T-helper 22 cell (primary cell): ENCODE data around the gene RPL29.

Source experiments
- DNase-seq: peaks from one replicate; pipeline ENCODE4 v3.0.0-alpha.2; 2020; ENCODE audit warnings: low read depth

RPL29 gene

DNA sequence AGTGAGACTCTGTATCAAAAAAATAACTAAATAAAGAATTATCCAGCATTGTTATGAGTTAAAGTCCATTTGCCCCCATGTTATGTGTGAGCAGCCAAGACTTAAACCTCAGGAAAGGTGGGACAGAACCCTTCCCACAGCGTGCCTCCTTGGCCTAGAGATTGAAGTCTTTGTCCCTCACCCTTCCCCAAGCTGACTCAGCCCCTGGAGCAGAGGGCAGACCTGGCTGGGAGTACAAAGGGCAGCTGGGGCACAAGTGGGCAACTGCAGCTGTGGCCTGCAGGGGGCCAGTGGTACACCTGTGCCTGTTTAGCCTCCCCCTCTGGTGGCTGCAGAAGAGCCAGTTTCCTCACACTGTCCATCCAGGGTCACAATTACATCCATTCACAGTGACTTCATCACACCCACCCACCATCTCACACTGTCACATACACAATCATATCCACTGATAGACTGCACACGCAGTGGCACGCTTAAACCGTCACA is 13.3 kb downstream of the RPL29 start:
- no peak for DNase-seq

DNA sequence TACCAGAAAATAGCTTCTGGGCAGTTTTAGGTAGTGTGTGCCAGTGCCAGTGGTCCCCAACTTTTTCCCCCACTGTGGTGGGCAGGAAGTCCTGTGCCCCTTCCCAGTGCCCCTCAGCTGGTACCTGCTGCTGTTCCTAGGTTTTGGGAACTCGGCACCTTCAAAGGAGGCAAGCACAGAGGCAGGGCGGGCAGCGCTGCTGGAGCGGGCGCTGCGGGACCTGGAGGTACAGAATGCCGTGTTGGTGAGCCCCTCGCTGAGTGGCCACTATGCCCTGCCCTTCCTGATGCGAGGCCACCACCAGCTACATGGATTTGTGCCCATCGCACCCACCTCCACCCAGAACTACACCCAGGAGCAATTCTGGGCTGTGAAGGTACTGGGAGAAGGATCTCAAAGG is 15.4 kb downstream of the RPL29 start:
- no peak for DNase-seq

DNA sequence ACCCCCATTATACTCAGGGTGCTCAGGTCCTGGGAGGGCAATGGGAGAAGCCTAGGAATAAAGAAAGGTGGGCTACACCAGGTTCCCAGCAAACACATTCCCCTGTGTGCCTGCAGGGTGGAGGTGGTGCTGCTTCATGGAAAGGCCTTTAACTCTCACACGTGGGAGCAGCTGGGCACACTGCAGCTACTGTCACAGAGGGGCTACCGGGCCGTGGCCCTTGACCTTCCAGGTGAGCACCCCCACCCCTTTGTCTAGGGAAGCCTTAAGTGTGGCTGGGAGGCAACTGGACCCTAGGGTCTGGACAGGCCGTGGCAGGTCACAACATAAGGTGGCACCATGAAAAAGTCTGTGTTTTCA is 17.6 kb downstream of the RPL29 start:
- no peak for DNase-seq

DNA sequence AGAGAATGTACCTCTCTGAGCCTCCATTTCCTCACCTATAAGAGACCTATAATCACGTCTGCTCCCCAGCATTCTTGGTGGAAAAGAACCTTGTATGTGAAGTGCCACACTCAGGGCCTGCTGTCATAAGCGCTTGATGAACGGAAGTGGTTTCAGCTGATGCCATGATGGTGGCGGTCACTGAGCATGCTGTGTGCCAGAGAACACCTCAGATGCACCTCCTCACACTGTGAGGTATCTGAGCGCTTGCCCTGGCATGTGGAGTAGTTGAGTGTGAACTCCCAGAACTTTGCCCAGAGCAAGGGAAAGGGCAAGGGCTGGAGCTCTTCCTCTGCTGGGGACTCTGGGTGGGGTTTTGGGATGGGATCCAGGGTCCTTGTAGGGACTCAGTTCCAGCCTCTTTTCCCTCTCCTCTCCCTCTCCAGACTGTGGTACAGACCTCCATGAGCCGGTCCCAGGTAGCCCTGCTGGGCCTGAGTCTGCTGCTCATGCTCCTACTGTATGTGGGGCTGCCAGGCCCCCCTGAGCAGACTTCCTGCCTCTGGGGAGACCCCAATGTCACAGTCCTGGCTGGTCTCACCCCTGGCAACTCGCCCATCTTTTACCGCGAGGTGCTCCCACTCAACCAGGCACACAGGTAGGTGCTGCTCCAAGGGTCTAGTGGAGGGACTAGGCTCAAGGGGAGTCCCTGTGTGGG is 18.1 kb downstream of the RPL29 start:
- DNase-seq = no peak

DNA sequence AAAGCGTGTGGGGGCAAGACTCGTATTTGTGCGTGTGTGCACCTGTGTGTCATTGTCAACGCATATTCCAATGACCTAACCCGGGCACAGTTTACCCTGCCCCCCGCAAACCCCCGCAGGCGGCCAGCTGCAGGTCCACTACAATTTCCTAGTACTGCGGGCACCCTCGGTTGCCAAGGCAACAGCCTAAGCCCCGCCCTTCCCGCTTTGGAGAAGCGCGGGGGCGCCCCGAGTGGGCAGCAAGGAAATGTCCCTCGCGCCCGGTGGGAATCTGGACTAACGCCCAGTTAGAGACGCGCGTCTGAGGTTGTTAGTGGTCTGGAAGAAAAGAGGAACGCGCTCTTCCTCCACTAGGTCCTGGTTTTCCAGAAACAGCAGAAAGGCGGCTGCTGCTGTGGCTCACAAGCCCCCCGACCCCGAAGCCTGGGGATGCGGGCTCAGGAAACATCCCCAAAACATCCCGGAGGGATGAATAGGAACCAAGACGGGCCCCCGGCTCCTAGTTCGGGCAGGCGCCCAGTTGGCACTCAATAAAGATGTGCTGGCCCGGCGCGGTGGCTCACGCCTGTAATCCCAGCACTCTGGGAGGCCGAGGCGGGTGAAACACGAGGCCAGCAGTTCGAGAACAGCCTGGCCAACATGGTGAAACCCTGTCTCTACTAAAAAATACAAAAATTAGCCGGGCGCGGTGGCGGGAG is 19.7 kb downstream of the RPL29 start:
- no peak for DNase-seq

DNA sequence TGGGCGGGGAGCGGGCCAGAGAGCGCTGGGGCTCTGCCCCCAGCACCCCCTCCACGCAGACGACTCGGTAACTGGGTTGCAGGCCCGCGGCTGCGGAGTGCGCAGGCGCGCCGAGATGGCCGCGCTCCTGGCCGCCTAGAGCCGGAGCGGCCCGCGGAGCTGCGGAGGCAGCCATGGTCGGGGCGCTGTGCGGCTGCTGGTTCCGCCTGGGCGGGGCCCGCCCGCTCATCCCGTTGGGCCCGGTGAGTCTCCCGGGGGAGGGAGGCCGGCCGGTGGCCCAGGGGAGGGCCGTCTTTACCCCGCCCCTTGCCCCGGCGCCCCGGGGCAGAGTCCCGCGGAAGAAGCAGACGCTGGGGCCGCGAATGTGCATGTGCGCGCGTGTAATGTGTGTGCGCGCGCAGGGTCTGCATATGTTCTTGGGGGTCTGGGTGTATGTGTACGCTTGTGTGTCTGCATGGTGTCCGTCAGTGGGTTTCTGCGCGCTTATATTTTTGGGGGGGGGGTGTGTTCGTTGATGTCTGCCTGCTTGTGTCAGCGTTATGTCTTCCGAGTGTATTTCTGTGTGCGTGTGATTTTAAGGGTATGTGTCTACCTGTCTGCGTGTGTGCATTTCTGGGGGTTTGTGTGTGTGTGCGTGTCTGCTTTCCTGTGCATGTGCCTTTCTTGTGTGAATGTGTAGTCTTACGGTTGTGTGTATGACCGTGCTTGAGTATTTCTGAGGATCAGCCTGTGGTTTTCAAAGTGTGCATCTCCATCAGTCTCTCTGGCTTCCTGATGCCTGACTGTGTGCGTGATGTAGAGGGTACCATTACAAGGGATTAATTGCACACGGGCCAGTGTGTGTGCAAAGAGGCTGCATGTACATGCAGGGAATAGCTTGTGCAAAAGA is 20.5 kb downstream of the RPL29 start, which contains the start of gene ABHD14A:
ABHD14A (plus strand) TSS at position 102 of the 889 bp plus-strand sequence; CDS start at position 174, 72 bp downstream.
- peak; percentile 74 for DNase-seq

DNA sequence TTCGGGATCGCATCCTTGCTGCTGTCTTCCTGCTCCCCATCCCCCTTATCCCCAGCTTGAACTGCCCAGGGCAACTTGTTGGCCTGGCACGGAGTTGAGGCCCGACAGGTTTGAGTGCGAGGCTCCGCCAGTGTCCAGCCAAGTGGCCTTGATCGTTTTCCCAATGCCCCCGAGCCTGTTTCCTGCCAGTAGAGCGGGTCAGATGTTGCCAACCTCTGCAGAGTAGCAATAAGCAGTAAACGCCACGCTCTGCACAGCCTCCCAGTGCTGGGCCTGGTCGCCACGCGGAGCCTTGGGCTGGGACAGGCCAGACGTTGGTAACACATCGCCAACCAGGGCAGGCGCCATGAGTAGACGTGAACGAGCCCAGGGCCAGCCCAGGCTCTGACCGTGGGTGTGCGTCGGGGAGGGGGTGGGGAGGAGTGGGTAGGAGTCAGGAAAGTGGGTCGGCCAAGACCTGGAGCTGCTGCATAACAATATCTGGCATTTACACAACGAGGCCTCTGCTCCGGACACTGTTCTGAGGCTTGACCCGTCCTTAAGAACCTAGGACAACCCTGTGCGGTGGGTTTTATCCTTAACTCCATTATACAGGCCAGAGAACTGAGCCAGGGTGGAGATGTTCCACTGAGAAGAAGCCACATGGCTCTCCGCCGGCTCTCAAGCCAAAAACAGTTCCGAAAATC is 21.3 kb downstream of the RPL29 start:
- no peak for DNase-seq

DNA sequence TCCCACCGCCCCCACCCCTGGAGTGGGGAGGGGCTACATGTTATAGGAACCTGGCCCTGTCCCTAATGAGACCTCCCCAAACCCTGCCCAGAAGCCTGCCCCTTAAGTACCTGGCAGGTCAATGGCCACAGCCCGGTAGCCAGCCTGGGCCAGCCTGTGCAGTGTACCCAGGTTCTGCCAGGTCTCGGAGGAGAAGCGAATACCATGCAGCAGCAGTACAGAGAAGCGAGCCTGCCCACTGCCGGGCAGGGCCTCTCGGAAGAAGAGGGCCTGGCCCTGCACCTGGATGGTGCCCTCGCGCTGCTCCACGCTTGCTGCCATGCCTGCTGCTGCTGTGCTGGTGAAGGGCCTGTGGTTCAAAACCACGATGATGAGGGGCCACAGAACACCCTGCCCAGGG is 24.3 kb downstream of the RPL29 start:
- DNase-seq = no peak

DNA sequence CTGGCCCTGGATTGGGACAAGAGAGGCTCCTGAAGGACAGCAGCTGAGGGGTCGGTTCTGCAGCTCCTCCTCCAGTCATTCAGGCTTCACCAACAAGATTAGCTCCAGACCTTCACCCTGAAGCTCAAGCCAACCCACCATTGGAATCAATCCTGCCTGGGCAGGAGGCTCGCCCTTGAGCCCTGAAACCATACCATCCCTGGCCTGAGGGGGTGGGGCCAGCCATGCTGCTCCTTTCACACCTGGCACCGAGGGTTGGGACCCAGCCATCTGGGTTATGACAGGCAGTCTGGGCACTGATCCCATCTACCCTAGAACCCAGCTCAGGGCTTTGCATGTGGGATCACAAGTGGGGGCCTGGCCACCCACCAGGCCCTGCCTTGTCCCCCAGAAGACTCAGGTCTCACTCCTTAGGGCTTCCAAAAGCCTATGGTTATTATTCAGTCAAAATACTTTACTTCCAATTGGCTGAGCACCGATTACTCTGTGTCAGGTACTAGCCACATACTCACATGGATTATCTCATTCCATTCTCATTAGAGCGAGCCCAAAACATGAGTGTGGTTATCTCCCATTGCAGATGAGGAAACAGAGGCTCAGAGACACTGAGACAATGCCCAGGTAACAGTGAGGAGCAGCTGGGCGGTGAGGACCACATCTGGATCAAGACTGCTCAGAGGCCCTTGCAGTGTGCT is 24.9 kb downstream of the RPL29 start:
- DNase-seq = no peak

DNA sequence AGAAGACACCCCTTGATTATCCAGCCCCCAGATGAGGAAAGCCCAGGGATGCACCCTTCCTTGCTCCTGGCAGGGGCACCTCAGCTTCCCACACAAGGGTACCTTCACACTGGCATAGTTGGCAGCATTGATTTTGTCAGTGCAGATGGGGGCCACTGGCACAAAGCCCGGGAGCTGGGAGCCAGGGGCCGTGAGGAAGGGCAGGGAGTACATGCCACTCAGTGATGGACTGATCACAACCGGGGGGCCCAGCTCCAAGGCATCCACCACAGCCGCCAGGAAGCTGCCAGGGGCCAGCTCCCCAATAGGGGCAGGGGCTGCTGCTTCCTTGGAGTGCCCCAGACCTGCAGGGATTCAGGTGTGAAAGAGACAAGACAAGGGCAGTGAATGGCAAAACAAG is 25.9 kb downstream of the RPL29 start:
- DNase-seq = no peak

DNA sequence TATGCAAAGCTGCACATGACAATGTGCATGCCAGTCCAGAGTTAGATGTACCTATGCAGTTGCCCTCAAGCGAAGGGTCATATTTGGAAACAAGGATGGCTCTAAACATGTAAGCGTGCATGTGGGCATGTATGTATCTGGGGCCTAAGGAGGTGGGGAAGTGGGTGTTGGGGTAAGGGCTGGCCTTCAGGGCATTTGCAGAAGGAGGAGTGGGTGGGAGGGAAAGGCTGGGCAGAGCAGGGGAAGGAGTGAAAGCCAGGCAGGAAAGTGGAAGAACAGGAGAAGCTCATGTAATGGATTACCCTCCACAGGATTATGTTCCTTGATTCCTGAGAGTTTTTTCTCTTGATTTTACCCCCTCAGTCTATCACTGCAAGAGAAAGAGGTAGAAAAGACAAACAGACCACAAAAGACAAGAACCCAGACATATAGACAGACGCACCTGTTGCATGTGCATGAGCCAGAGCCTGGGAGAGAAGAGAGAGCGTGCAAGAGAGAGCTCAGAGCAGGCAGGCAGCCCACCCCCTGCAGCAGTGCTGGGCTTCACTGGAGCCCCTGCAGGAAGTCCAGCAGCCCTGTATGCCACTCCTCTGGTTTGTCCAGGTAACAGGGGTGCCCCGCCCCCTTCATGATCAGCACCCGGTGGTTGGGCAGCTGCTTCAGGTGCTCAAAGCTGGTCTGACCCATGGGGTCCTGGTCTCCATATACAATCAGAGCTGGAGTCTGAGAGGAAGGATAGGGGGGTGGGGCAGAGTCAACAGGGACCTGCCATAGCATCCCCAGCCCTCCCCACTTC is 26.6 kb downstream of the RPL29 start:
- DNase-seq = no peak

DNA sequence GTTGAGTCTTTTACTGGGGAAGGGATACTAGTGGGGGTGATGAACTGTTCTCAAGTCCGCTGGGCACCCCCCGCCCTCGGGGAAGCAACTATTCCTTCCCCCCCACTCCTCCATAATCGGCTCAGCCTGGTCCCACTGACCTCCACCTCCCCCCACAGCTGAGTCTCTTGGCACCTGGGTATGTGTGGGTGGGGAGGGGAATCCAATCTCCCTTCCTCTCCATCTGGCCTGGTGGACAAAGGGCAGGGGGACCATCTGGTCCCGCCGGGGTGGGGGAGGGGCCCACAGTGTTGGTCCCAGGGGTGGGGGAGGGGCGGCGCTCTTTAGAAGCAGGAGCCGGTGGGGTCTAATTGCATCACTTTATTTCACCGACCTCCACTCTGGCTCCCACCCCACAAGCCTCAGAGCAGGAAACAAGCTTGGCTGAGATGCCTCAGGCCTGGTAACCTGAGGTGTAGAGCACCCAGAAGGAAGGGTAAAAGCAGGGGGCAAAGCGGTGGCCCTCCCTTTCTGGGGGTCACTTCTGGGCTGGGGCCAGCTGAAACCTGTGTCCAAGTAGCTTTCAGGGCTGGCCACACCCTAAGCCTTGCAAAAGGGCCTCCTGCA is 27.4 kb downstream of the RPL29 start:
- DNase-seq = no peak

DNA sequence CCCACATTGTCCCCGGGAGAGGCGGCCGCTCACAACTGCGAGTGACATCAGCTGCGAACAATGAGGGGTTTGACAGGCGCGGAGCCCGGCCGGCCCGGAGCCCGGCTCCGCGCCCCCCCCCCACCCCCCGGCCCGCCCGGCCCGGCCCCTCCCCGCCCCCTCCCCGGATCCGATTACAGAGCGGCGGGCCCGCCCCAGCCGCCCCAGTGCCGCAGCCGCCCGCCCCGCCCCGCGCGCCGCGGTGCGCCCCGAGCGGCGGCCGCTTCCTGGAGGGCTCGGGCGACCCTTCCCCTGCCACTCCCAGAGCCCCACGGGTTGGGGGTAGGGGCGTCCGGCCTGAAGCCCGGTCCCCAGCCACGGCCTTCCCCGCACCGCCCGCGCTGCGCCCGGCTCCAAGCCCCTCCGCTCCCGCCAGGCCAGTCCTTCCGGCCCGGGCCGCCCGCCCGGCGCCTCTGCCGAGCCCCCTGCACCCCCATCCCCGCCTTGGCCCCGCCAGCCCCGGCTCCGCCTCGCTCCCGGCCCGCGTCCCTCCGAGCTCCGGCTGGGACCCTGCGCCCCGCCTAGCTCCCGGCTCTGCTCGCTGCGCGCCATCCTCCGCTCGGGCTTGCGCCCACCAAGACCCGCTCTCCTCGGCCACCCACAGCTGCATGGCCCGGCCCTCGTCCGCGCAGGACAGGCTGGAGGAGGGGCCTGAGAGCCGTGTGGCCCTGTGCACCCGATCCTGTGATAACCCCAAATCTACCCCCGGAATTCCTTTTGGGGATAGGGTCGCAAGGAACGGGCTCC is 28.1 kb downstream of the RPL29 start, which contains the start of gene PCBP4:
PCBP4 (minus strand) TSS at position 71 of the 786 bp plus-strand sequence. CDS start 6,214 bp downstream, outside the sequence.
- peak; percentile 30 for DNase-seq

DNA sequence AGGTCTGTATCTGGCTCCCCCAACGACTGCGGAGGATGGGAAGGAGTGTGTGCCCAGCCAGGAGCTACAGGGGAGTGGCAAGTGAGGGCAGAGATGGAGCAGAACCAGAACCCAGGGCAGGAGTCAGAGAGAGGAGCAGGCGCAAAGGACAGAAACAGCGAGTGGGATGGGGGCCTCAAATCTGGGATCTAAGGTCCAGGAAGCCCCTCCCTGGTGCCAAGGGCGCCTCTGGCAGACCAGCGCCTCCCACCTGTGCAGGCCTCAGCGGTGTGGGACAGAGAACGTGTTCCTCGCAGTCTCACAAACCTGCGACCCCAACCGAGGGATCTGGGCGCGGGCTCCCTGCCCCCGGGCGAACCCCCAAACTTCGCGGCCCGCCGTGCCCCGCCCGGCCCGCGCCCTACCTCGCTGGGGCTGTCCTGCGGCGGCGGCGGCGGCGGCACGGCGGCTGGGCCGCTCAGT is 28.7 kb downstream of the RPL29 start:
- no peak for DNase-seq

DNA sequence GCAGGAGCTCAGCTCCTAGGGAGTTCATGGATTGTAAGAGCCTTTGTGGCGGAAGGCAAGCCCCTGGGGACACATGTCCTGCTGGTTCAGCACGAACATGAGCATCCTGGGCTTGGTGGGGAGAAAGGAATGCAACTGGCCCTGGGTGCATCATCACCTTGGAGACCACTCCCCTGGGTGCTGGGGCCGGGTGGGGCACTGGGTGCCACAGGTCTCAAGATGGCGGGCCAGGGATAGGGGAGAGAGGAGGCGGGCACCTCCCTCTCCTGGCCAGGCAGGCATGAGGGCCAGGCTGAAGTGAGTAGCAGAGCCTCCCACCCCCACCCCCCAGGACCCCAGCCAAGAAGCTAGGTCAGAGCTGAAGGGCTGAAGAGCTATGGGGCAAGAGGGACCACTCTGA is 29.2 kb downstream of the RPL29 start:
- DNase-seq = no peak

DNA sequence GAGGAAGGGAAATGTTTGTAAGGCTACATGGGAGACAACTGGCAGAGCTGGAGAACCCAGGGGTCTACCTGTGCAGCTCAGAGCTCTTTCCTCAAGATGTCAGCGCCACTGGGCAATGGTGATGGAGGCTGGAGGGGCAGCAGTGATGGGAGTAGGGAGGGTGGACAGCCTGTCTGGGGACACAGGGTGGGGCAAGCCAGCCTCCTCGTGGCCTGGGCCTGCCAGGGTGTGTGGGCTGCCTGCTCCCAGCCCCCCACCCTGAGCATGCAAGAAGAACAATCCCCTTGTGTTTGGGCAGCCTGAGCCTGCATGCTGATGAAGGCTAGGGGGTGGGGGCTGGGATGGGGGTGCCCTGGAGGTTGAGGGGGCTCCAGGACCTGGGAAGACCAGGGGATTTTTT is 29.7 kb downstream of the RPL29 start:
- no peak for DNase-seq

DNA sequence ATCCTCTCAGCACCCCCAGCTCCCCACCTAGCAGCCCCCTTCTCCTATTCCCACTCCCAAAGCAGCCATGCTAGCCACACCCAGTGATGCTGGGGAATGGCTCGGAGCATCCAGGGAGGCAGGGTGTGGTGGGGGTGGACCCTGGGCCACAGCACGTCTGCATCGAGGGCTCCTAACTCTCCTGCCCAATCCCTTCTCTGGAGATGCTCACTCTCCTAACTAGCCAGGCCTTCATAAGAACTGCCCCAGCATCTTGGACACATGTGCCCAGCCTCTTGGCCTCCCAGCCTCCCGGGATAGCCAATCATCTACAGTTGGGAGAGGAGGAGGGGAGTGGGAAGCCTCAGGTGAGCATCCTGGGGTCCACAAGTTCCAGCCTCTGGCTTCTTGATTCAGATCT is 31.2 kb downstream of the RPL29 start:
- no peak for DNase-seq

DNA sequence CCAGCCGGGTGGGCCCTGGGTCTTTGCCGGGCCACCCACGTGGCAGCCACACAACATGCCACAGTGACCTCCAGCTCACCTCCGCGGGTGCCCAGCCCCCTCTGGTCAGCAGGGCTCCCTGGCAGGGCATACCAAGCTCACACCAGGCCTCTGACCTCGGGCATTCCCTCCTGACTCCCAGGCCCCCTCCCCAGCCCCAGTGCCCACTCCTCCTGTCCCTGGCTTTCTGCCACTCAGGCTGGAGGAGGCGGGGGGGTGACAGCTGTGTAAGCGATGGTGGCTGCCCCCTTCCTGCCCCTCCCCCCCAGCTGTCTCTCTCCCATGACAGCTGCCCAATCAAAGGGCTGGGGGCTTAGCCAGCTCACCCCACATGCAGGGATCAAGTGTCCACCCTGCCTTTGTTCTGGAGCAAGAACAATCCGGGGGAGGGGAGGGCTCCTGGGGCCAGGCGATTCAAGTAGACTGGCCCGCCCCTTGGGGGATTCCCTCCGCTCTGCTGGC is 31.7 kb downstream of the RPL29 start:
- no peak for DNase-seq
